K562 (cell line): ENCODE results near the gene TIMM10. TPM values are rescaled to one million over a fixed set of nuclear protein-coding genes. Genes with fewer than 3 reads are reported as not detected.
A peak's percentile ranks its signal among the peaks of the same experiment; 100 is the strongest.

Experiments
- FOS ChIP-seq: IDR thresholded peaks from 3 replicates; pipeline ENCODE4 v1.6.1; 2011; ENCODE audit not compliant: insufficient read length; ENCODE audit errors: extremely low read depth
- MAZ ChIP-seq, 2 experiments: fragments of 450-650 bp in 1 of 2; sonication (generic) in 1 of 2; formaldehyde crosslinking; IDR thresholded peaks in 1 of 2; conservative IDR thresholded peaks in 1 of 2; 2 replicates each; pipeline versions ENCODE4 v1.4.0 to v1.5.0; 2020; ENCODE audit warnings: mild to moderate bottlenecking in 1 of 2, missing genetic modification reagents in 1 of 2
- NCOA2 ChIP-seq, 2 experiments: fragments of 450-650 bp; IDR thresholded peaks; 2 replicates each; pipeline ENCODE4 v1.6.1; 2018; ENCODE audit warnings: mild to moderate bottlenecking in 2 of 2, moderate library complexity in 1 of 2; ENCODE audit not compliant: partially characterized antibody in 2 of 2
- NFYB ChIP-seq: IDR thresholded peaks from 2 replicates; pipeline ENCODE4 v1.6.1; 2011; ENCODE audit warnings: mild to moderate bottlenecking, moderate library complexity; ENCODE audit not compliant: insufficient read length; ENCODE audit errors: extremely low read depth
- POLR2G ChIP-seq: fragments of 200-400 bp; formaldehyde crosslinking; IDR thresholded peaks from 2 replicates; pipeline ENCODE4 v1.6.1; 2017; ENCODE audit warnings: low read depth, mild to moderate bottlenecking, antibody characterized with exemption, low read length, moderate library complexity
- RBFOX2 ChIP-seq: fragments of 200-400 bp; formaldehyde crosslinking; IDR thresholded peaks from 2 replicates; pipeline ENCODE4 v1.6.1; 2017; ENCODE audit warnings: low read depth, mild to moderate bottlenecking, low read length, moderate library complexity
- RBM25 ChIP-seq: fragments of 200-400 bp; formaldehyde crosslinking; IDR thresholded peaks from 2 replicates; pipeline ENCODE4 v1.6.1; 2018; ENCODE audit warnings: low read length, low read depth, moderate library complexity; ENCODE audit not compliant: severe bottlenecking
- SP1 ChIP-seq: sonication (generic); formaldehyde crosslinking; IDR thresholded peaks from 2 replicates; pipeline ENCODE4 v1.8.1; 2022; ENCODE audit warnings: mild to moderate bottlenecking, missing genetic modification reagents
- ZSCAN29 ChIP-seq: fragments of 450-650 bp; IDR thresholded peaks from 2 replicates; pipeline ENCODE4 v1.6.1; 2017
- polyA plus RNA-seq, 8 experiments: library from polyadenylated mRNA; depleted of rRNA in 4 of 8; stranded (reverse) in 5 of 8; unstranded in 3 of 8; fragments of >200 nt; fragmentation: Nextera tagmentation in 2 of 8; fragmentation: Illumina TruSeq in 1 of 8; extraction: Ambion mirVana in 2 of 8; extraction: Trizol in 1 of 8; gene quantifications; 2 replicates each; pipeline versions ENCODE4 v1.2.1 to v1.2.3, GENCODE V29; 2011 to 2014; ENCODE audit warnings: inconsistent platforms in 1 of 8, missing spikeins in 1 of 8
- total RNA-seq, 7 experiments: library from RNA; depleted of rRNA in 6 of 7; stranded (reverse); fragments of >200 nt in 6 of 7; fragmentation: Illumina TruSeq in 2 of 7; extraction: Trizol in 2 of 7; gene quantifications; 2 replicates each; pipeline versions ENCODE4 v1.2.1 to v1.2.3, GENCODE V29; 2011 to 2021; ENCODE audit warnings: low replicate concordance in 1 of 7
- TF ChIP-seq, protein P1 (sequence below): fragments of 250-450 bp; sonication (Bioruptor Pico); IDR thresholded peaks from 2 replicates; pipeline ENCODE4 v1.5.0; 2021
- TF ChIP-seq, protein P2 (sequence below): fragments of 450-650 bp; formaldehyde crosslinking; conservative IDR thresholded peaks from 2 replicates; pipeline ENCODE4 v1.4.0; 2022; ENCODE audit warnings: mild to moderate bottlenecking, missing genetic modification characterization
- TF ChIP-seq, protein P3 (sequence below): sonication (generic); formaldehyde crosslinking; IDR thresholded peaks from 2 replicates; pipeline ENCODE4 v1.9.0; 2022; ENCODE audit warnings: mild to moderate bottlenecking, missing genetic modification reagents
- TF ChIP-seq, protein P4 (sequence below): fragments of 450-650 bp; formaldehyde crosslinking; IDR thresholded peaks from 2 replicates; pipeline ENCODE4 v1.4.0; 2022; ENCODE audit warnings: missing genetic modification characterization
- TF ChIP-seq, protein P5 (sequence below): fragments of 200-800 bp; sonication (Bioruptor generic); IDR thresholded peaks from 2 replicates; pipeline ENCODE4 v1.6.1; 2017; ENCODE audit warnings: missing genetic modification characterization, missing compliant biosample characterization
- TF ChIP-seq, protein P6 (sequence below): sonication (generic); formaldehyde crosslinking; IDR thresholded peaks from 2 replicates; pipeline ENCODE4 v1.8.0; 2022; ENCODE audit warnings: mild to moderate bottlenecking, missing genetic modification reagents, borderline replicate concordance
- TF ChIP-seq, protein P7 (sequence below), 2 experiments: fragments of 450-650 bp; conservative IDR thresholded peaks; 2 replicates each; pipeline ENCODE4 v1.6.1; 2017; ENCODE audit warnings: mild to moderate bottlenecking in 2 of 2, moderate library complexity in 2 of 2

TIMM10 gene
- total and polyA plus RNA-seq, 9 of the 15 experiments (the other 6 are each of a cell fraction or from before 2014, with no cell fraction given), result 109 to 553 (median 172) TPM

DNA sequence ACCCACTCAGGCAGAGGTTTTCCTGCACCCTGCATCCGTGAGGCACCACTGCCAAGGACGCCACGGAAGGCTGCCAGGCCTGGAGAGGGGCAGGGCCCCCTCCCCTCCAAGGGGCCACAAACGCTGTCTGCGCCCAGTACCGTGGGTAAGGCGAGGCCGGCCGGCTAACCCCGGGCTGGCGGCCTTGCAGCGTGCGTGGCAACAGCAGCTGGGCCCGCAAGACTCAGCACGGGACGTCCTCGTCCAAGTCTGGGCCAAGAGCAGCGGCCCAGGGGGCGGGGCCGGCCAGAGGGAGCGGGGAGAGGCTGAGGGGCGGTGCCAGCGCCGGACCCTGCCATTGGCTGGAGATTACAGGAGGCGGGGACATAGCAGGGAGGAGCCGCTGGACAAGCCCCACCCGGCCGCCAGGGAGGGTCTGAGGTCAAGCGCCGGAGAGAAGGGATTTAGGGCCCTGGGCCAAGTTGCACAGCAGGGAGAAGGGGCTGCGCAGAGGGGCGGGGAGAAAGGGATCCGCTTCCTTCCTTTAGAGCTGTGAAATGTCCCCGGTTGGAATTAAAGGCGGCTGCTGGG, 31.1 kb downstream of the TIMM10 start (continued):
- TF ChIP-seq FOS, result peak; percentile 2
- TF ChIP-seq ZSCAN29, result no peak
- TF ChIP-seq, protein P1, sequence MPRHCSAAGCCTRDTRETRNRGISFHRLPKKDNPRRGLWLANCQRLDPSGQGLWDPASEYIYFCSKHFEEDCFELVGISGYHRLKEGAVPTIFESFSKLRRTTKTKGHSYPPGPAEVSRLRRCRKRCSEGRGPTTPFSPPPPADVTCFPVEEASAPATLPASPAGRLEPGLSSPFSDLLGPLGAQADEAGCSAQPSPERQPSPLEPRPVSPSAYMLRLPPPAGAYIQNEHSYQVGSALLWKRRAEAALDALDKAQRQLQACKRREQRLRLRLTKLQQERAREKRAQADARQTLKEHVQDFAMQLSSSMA (CRISPR knock-in tag), result no peak
- TF ChIP-seq MAZ (CRISPR knock-in tag; conservative IDR thresholded peaks at IDR 0.05 in 1 of 2, IDR thresholded peaks at IDR 0.05 in 1 of 2), result peak in 1 of 2 experiments; percentile 96; a peak in 3 of 4 replicates
- TF ChIP-seq, protein P2, sequence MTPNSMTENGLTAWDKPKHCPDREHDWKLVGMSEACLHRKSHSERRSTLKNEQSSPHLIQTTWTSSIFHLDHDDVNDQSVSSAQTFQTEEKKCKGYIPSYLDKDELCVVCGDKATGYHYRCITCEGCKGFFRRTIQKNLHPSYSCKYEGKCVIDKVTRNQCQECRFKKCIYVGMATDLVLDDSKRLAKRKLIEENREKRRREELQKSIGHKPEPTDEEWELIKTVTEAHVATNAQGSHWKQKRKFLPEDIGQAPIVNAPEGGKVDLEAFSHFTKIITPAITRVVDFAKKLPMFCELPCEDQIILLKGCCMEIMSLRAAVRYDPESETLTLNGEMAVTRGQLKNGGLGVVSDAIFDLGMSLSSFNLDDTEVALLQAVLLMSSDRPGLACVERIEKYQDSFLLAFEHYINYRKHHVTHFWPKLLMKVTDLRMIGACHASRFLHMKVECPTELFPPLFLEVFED, result no peak
- TF ChIP-seq, protein P3, sequence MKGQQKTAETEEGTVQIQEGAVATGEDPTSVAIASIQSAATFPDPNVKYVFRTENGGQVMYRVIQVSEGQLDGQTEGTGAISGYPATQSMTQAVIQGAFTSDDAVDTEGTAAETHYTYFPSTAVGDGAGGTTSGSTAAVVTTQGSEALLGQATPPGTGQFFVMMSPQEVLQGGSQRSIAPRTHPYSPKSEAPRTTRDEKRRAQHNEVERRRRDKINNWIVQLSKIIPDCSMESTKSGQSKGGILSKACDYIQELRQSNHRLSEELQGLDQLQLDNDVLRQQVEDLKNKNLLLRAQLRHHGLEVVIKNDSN (CRISPR knock-in tag), result 0 out of 2 replicates have a peak, but pooled peaks have one; percentile 14
- TF ChIP-seq, protein P4, sequence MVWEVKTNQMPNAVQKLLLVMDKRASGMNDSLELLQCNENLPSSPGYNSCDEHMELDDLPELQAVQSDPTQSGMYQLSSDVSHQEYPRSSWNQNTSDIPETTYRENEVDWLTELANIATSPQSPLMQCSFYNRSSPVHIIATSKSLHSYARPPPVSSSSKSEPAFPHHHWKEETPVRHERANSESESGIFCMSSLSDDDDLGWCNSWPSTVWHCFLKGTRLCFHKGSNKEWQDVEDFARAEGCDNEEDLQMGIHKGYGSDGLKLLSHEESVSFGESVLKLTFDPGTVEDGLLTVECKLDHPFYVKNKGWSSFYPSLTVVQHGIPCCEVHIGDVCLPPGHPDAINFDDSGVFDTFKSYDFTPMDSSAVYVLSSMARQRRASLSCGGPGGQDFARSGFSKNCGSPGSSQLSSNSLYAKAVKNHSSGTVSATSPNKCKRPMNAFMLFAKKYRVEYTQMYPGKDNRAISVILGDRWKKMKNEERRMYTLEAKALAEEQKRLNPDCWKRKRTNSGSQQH (CRISPR knock-in tag), result no peak
- peak; percentile 63 for TF ChIP-seq RBFOX2
- TF ChIP-seq SP1 (CRISPR knock-in tag), result peak; percentile 71
- TF ChIP-seq, protein P5, sequence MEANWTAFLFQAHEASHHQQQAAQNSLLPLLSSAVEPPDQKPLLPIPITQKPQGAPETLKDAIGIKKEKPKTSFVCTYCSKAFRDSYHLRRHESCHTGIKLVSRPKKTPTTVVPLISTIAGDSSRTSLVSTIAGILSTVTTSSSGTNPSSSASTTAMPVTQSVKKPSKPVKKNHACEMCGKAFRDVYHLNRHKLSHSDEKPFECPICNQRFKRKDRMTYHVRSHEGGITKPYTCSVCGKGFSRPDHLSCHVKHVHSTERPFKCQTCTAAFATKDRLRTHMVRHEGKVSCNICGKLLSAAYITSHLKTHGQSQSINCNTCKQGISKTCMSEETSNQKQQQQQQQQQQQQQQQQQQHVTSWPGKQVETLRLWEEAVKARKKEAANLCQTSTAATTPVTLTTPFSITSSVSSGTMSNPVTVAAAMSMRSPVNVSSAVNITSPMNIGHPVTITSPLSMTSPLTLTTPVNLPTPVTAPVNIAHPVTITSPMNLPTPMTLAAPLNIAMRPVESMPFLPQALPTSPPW (CRISPR knock-in tag), result peak; percentile 70
- TF ChIP-seq RBM25, result peak; percentile 24
- TF ChIP-seq NFYB, result peak; percentile 68
- TF ChIP-seq, protein P6, sequence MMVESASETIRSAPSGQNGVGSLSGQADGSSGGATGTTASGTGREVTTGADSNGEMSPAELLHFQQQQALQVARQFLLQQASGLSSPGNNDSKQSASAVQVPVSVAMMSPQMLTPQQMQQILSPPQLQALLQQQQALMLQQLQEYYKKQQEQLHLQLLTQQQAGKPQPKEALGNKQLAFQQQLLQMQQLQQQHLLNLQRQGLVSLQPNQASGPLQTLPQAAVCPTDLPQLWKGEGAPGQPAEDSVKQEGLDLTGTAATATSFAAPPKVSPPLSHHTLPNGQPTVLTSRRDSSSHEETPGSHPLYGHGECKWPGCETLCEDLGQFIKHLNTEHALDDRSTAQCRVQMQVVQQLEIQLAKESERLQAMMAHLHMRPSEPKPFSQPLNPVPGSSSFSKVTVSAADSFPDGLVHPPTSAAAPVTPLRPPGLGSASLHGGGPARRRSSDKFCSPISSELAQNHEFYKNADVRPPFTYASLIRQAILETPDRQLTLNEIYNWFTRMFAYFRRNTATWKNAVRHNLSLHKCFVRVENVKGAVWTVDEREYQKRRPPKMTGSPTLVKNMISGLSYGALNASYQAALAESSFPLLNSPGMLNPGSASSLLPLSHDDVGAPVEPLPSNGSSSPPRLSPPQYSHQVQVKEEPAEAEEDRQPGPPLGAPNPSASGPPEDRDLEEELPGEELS (CRISPR knock-in tag), result 0 out of 2 replicates have a peak, but pooled peaks have one; percentile 43
- TF ChIP-seq POLR2G, result peak; percentile 68
- no peak for TF ChIP-seq NCOA2 (IDR thresholded peaks at IDR 0.05; ENCODE audit: partially characterized antibody in 2 of 2)
- TF ChIP-seq, protein P7, sequence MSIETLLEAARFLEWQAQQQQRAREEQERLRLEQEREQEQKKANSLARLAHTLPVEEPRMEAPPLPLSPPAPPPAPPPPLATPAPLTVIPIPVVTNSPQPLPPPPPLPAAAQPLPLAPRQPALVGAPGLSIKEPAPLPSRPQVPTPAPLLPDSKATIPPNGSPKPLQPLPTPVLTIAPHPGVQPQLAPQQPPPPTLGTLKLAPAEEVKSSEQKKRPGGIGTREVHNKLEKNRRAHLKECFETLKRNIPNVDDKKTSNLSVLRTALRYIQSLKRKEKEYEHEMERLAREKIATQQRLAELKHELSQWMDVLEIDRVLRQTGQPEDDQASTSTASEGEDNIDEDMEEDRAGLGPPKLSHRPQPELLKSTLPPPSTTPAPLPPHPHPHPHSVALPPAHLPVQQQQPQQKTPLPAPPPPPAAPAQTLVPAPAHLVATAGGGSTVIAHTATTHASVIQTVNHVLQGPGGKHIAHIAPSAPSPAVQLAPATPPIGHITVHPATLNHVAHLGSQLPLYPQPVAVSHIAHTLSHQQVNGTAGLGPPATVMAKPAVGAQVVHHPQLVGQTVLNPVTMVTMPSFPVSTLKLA (conservative IDR thresholded peaks at IDR 0.05), result 0 out of 4 replicates have a peak, but pooled peaks of 1 of the 2 experiments have one; percentile 46
